ENCODE measurements around the gene C15orf61.

The C15orf61 gene

DNA sequence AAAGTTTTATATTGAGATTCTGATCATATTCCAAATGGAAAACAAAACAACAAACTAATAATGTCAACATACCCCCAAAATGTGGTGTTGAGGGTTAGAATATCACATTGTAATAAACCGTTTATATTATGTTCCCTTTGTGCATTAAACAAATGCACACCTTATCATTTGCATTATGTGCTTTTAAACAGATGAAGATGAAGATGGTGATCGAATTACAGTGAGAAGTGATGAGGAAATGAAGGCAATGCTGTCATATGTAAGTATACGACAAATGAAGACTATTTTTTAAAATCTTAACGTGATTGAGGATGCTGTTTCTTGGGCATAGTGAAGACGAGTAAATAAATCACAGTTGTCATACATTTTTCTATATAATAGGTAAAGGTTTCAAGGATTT, 42.2 kb downstream of the C15orf61 start:
- Histone ChIP-seq H3K36me3 (replicated peaks in 1 of 2; ENCODE audit: control insufficient read depth in 2 of 2, insufficient read depth in 2 of 2, low read length in 2 of 2) (peaks cover 0 to 6% of the 10 kb centered on the region in 2 donors), H3K4me3 (ENCODE audit: low read length in 2 of 2) (no peak overlapping the region), H3K4ac (ENCODE audit: low read length) (no peak overlapping the region), H2BK15ac (ENCODE audit: low read length) (no peak overlapping the region), H3K9ac (ENCODE audit: low read depth, low read length, poor library complexity) (no peak overlapping the region), H3K27ac (replicated peaks; ENCODE audit: low read length) (no peak overlapping the region), H2BK12ac (ENCODE audit: low read length) (no peak overlapping the region), H3K79me1 (ENCODE audit: low read depth, low read length) (no peaks in the 10 kb centered on the region), H2AFZ (ENCODE audit: low read length) (no peak overlapping the region), H2BK5ac (ENCODE audit: low read length) (no peak overlapping the region), H2AK5ac (ENCODE audit: low read depth, low read length) (no peak overlapping the region), H3K18ac (ENCODE audit: low read length) (no peak overlapping the region), H3K23ac (ENCODE audit: low read depth, low read length, poor library complexity) (no peak overlapping the region), H3K9me3 (replicated peaks in 1 of 2; ENCODE audit: control insufficient read depth in 2 of 2, insufficient read depth in 1 of 2, low read depth in 1 of 2, low read length in 2 of 2) (peaks cover 3 to 13% of the 10 kb centered on the region in 2 donors), H3K14ac (ENCODE audit: low read length) (no peak overlapping the region), H3K4me2 (ENCODE audit: insufficient read depth, low read length, poor library complexity, severe bottlenecking) (no peak overlapping the region), H3K4me1 (ENCODE audit: control insufficient read depth in 2 of 2, insufficient read depth in 1 of 2, low read depth in 1 of 2, low read length in 2 of 2) (peaks cover 2 to 12% of the 10 kb centered on the region in 2 donors), H4K91ac (ENCODE audit: low read depth, low read length, poor library complexity) (no peak overlapping the region), H4K8ac (ENCODE audit: low read depth, low read length) (no peak overlapping the region), H3K27me3 (ENCODE audit: control insufficient read depth in 3 of 3, insufficient read depth in 3 of 3, low read depth in 1 of 3, low read length in 3 of 3) (no peaks in the 10 kb centered on the region), H2BK120ac (ENCODE audit: low read depth, low read length) (no peak overlapping the region)
- WGBS, 2 donors (ENCODE audit: extremely low coverage in 2 of 2, insufficient read length in 2 of 2, insufficient replicate concordance in 1 of 2): no CpG with 5 or more reads among the region's 5 CpGs
- no peak for DNase-seq (ENCODE audit: low spot score)

DNA sequence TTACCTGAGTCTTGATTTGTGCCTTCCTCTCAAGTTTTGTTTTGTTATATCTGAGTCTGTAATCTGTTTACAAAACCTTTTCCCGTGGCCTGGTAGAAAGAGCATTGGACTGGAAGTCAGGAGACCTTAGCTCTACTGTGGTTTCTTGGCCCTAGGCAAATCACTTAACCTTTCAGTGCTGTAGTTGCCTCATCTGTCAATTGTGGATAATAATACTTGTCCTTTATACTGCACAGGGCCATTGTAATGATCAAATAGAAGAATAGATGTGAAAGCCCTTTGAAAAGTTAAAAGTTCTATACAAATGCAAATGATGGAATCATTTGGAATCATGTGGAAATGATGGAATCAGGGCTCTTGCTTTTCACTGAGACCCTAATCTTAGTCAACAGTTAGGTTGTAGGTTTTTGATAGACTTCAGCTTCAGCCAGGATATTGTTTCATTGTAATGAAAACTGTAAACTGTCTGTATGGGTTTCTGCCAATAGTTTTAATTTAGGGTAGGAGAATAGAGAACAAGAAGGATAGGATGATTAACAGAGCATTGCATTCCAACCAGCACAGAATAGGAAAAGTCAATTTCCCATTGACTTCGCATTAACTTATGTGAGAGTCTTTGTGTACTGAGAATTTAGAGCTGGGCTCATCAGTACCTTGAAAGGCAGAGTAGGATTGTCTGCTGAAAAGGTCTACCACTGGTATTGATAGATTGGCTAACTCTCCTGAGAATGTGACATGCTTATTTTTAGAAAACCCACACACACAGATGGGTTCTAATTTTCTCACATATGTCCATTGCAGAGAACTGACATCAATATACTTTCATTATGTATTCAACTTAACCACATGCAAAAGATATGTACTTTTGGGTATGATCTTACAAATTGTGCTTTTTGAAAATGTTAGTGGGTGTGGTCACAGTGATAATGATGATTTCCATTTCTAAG, 43.4 kb downstream of the C15orf61 start:
- Histone ChIP-seq H3K4ac (ENCODE audit: low read length) (no peak overlapping the region), H3K23ac (ENCODE audit: low read depth, low read length, poor library complexity) (no peak overlapping the region), H3K79me1 (ENCODE audit: low read depth, low read length) (no peaks in the 10 kb centered on the region), H4K91ac (ENCODE audit: low read depth, low read length, poor library complexity) (no peak overlapping the region), H2AFZ (ENCODE audit: low read length) (no peak overlapping the region), H3K9ac (ENCODE audit: low read depth, low read length, poor library complexity) (no peak overlapping the region), H4K8ac (ENCODE audit: low read depth, low read length) (no peak overlapping the region), H3K18ac (ENCODE audit: low read length) (no peak overlapping the region), H3K4me1 (ENCODE audit: control insufficient read depth in 2 of 2, insufficient read depth in 1 of 2, low read depth in 1 of 2, low read length in 2 of 2) (peaks cover 2 to 12% of the 10 kb centered on the region in 2 donors), H3K9me3 (replicated peaks in 1 of 2; ENCODE audit: control insufficient read depth in 2 of 2, insufficient read depth in 1 of 2, low read depth in 1 of 2, low read length in 2 of 2) (peaks cover 0 to 6% of the 10 kb centered on the region in 2 donors), H2AK5ac (ENCODE audit: low read depth, low read length) (no peak overlapping the region), H2BK15ac (ENCODE audit: low read length) (no peak overlapping the region), H3K14ac (ENCODE audit: low read length) (no peak overlapping the region), H2BK5ac (ENCODE audit: low read length) (no peak overlapping the region), H3K4me2 (ENCODE audit: insufficient read depth, low read length, poor library complexity, severe bottlenecking) (no peak overlapping the region), H3K36me3 (replicated peaks in 1 of 2; ENCODE audit: control insufficient read depth in 2 of 2, insufficient read depth in 2 of 2, low read length in 2 of 2) (peaks cover 0 to under 1% of the 10 kb centered on the region in 2 donors), H2BK120ac (ENCODE audit: low read depth, low read length) (no peak overlapping the region), H3K4me3 (ENCODE audit: low read length in 2 of 2) (no peak overlapping the region), H3K27ac (replicated peaks; ENCODE audit: low read length) (no peak overlapping the region), H3K27me3 (ENCODE audit: control insufficient read depth in 3 of 3, insufficient read depth in 3 of 3, low read depth in 1 of 3, low read length in 3 of 3) (no peaks in the 10 kb centered on the region), H2BK12ac (ENCODE audit: low read length) (no peak overlapping the region)
- no peak for DNase-seq (ENCODE audit: low spot score)
- WGBS, 2 donors (ENCODE audit: extremely low coverage in 2 of 2, insufficient read length in 2 of 2, insufficient replicate concordance in 1 of 2): no CpG with 5 or more reads among the region's 2 CpGs

DNA sequence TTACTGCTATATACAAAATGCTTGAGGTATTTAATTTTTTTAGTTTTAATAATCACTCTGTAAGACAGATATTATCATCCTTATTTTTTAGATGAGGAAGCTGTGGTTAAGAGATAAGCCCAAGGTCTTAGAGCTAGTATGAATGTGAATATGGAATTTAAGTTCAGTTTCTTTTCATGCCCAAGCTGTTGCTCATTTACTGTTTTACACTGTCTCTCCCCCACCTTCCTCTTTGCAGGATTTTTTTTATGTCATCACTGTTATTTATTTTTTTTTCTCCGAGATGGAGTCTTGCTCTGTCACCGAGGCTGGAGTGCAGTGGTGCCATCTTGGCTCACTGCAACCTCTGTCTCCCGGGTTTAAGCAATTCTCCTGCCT, 44.0 kb downstream of the C15orf61 start:
- Histone ChIP-seq H2AK5ac (ENCODE audit: low read depth, low read length) (no peak overlapping the region), H3K9ac (ENCODE audit: low read depth, low read length, poor library complexity) (no peak overlapping the region), H2AFZ (ENCODE audit: low read length) (no peak overlapping the region), H3K14ac (ENCODE audit: low read length) (no peak overlapping the region), H2BK15ac (ENCODE audit: low read length) (no peak overlapping the region), H2BK12ac (ENCODE audit: low read length) (no peak overlapping the region), H3K79me1 (ENCODE audit: low read depth, low read length) (no peaks in the 10 kb centered on the region), H3K23ac (ENCODE audit: low read depth, low read length, poor library complexity) (no peak overlapping the region), H4K8ac (ENCODE audit: low read depth, low read length) (no peak overlapping the region), H3K4me1 (ENCODE audit: control insufficient read depth in 2 of 2, insufficient read depth in 1 of 2, low read depth in 1 of 2, low read length in 2 of 2) (peaks cover 2 to 12% of the 10 kb centered on the region in 2 donors), H3K4me2 (ENCODE audit: insufficient read depth, low read length, poor library complexity, severe bottlenecking) (no peak overlapping the region), H3K18ac (ENCODE audit: low read length) (no peak overlapping the region), H2BK5ac (ENCODE audit: low read length) (no peak overlapping the region), H3K36me3 (replicated peaks in 1 of 2; ENCODE audit: control insufficient read depth in 2 of 2, insufficient read depth in 2 of 2, low read length in 2 of 2) (no peaks in the 10 kb centered on the region), H3K27me3 (ENCODE audit: control insufficient read depth in 3 of 3, insufficient read depth in 3 of 3, low read depth in 1 of 3, low read length in 3 of 3) (no peaks in the 10 kb centered on the region), H3K4me3 (ENCODE audit: low read length in 2 of 2) (no peak overlapping the region), H3K27ac (replicated peaks; ENCODE audit: low read length) (no peak overlapping the region), H2BK120ac (ENCODE audit: low read depth, low read length) (no peak overlapping the region), H3K4ac (ENCODE audit: low read length) (no peak overlapping the region), H4K91ac (ENCODE audit: low read depth, low read length, poor library complexity) (no peak overlapping the region), H3K9me3 (replicated peaks in 1 of 2; ENCODE audit: control insufficient read depth in 2 of 2, insufficient read depth in 1 of 2, low read depth in 1 of 2, low read length in 2 of 2) (peaks cover 0 to 6% of the 10 kb centered on the region in 2 donors)
- WGBS, 2 donors (ENCODE audit: extremely low coverage in 2 of 2, insufficient read length in 2 of 2, insufficient replicate concordance in 1 of 2): no CpG with 5 or more reads among the region's 3 CpGs
- no peak for DNase-seq (ENCODE audit: low spot score)

DNA sequence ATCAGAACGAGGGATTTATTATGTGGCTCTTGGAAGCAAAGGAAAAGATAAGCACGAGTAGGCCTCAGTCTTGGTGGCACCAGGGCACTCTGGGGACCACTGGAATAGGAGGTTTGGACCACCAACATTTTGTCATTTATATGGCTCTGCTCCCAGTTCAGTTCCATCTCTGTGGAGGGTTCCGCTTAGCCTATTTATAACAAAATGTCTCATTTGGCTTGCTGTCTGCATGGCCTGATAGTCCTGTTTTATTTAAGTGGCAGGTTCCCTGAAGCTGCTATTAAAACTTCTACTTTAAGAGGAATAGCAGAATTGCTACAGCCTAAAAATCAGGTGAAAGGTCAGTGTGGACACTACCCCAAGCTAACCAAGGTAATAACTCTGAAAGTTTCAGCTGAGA, 48.7 kb downstream of the C15orf61 start:
- Histone ChIP-seq H3K9me3 (replicated peaks in 1 of 2; ENCODE audit: control insufficient read depth in 2 of 2, insufficient read depth in 1 of 2, low read depth in 1 of 2, low read length in 2 of 2) (no peaks in the 10 kb centered on the region), H2BK15ac (ENCODE audit: low read length) (no peak overlapping the region), H3K4ac (ENCODE audit: low read length) (no peak overlapping the region), H2BK5ac (ENCODE audit: low read length) (no peak overlapping the region), H4K91ac (ENCODE audit: low read depth, low read length, poor library complexity) (no peak overlapping the region), H2BK120ac (ENCODE audit: low read depth, low read length) (no peak overlapping the region), H2BK12ac (ENCODE audit: low read length) (no peak overlapping the region), H4K8ac (ENCODE audit: low read depth, low read length) (no peak overlapping the region), H3K14ac (ENCODE audit: low read length) (no peak overlapping the region), H3K27ac (replicated peaks; ENCODE audit: low read length) (no peak overlapping the region), H2AK5ac (ENCODE audit: low read depth, low read length) (no peak overlapping the region), H2AFZ (ENCODE audit: low read length) (no peak overlapping the region), H3K18ac (ENCODE audit: low read length) (no peak overlapping the region), H3K23ac (ENCODE audit: low read depth, low read length, poor library complexity) (no peak overlapping the region), H3K79me1 (ENCODE audit: low read depth, low read length) (no peaks in the 10 kb centered on the region), H3K4me1 (ENCODE audit: control insufficient read depth in 2 of 2, insufficient read depth in 1 of 2, low read depth in 1 of 2, low read length in 2 of 2) (peaks cover 6 to 12% of the 10 kb centered on the region in 2 donors), H3K4me3 (ENCODE audit: low read length in 2 of 2) (no peak overlapping the region), H3K27me3 (ENCODE audit: control insufficient read depth in 3 of 3, insufficient read depth in 3 of 3, low read depth in 1 of 3, low read length in 3 of 3) (no peaks in the 10 kb centered on the region), H3K9ac (ENCODE audit: low read depth, low read length, poor library complexity) (no peak overlapping the region), H3K4me2 (ENCODE audit: insufficient read depth, low read length, poor library complexity, severe bottlenecking) (no peak overlapping the region), H3K36me3 (replicated peaks in 1 of 2; ENCODE audit: control insufficient read depth in 2 of 2, insufficient read depth in 2 of 2, low read length in 2 of 2) (no peaks in the 10 kb centered on the region)
- no CpG with 5 or more reads among the region's 3 CpGs for WGBS, 2 donors (ENCODE audit: extremely low coverage in 2 of 2, insufficient read length in 2 of 2, insufficient replicate concordance in 1 of 2)
- DNase-seq (ENCODE audit: low spot score): no peak
